Calu3 (cell line): ENCODE measurements around the gene CHST5. TPM values are rescaled to one million over a fixed set of nuclear protein-coding genes. Genes with fewer than 3 reads are reported as not detected.
A peak's percentile ranks its signal among the peaks of the same experiment; 100 is the strongest.

ENCODE experiments used
- BruUV-seq: library from RNA; stranded (reverse); fragments of 400-500 nt; replicated peaks from 2 replicates; lab custom pipeline; 2021; lab: Mats Ljungman, UMichigan
- CTCF ChIA-PET: fragments of 300-600 bp; sonication (Branson Sonifier 250); formaldehyde crosslinking; loops from one replicate; lab custom pipeline; 2022; ENCODE audit warnings: antibody characterized with exemption; lab: Charles Lee
- DNase-seq: peaks from one replicate; pipeline ENCODE4 v3.0.0; 2022
- H3K27ac Mint-ChIP-seq: one replicate; pipeline ENCODE4 v1.8.0; 2022; ENCODE audit warnings: mixed read lengths; ENCODE audit not compliant: unreplicated experiment
- H3K27me3 Mint-ChIP-seq: one replicate; pipeline ENCODE4 v1.8.0; 2022; ENCODE audit warnings: mixed read lengths; ENCODE audit not compliant: unreplicated experiment
- H3K36me3 Mint-ChIP-seq: one replicate; pipeline ENCODE4 v1.8.0; 2022; ENCODE audit warnings: mild to moderate bottlenecking, moderate library complexity, mixed read lengths; ENCODE audit not compliant: insufficient read depth, unreplicated experiment
- H3K4me1 Mint-ChIP-seq: one replicate; pipeline ENCODE4 v1.8.0; 2022; ENCODE audit warnings: mild to moderate bottlenecking, low read depth, mixed read lengths; ENCODE audit not compliant: unreplicated experiment
- H3K4me3 Mint-ChIP-seq: one replicate; pipeline ENCODE4 v1.8.0; 2022; ENCODE audit warnings: mild to moderate bottlenecking, low read depth, moderate library complexity, mixed read lengths; ENCODE audit not compliant: unreplicated experiment
- H3K9me3 Mint-ChIP-seq: one replicate; pipeline ENCODE4 v1.8.0; 2022; ENCODE audit warnings: low read depth, mixed read lengths; ENCODE audit not compliant: unreplicated experiment
- CTCF ChIP-seq: fragments of 200-600 bp; IDR thresholded peaks from one replicate; pipeline ENCODE4 v1.8.0; 2022; ENCODE audit warnings: antibody characterized with exemption; ENCODE audit not compliant: unreplicated experiment
- intact Hi-C: fragments of 100-400 bp; cut with micrococcal nuclease; formaldehyde crosslinking; loops from one replicate; pipeline ENCODE4 v1.10.0; 2022; ENCODE audit not compliant: unreplicated experiment
- total RNA-seq: library from RNA; stranded (reverse); gene quantifications from 2 replicates; pipeline ENCODE4 v1.2.3, GENCODE V29; 2022

Gene CHST5
- total RNA-seq, 1 experiment from 2014 or later: 0.64 TPM

DNA sequence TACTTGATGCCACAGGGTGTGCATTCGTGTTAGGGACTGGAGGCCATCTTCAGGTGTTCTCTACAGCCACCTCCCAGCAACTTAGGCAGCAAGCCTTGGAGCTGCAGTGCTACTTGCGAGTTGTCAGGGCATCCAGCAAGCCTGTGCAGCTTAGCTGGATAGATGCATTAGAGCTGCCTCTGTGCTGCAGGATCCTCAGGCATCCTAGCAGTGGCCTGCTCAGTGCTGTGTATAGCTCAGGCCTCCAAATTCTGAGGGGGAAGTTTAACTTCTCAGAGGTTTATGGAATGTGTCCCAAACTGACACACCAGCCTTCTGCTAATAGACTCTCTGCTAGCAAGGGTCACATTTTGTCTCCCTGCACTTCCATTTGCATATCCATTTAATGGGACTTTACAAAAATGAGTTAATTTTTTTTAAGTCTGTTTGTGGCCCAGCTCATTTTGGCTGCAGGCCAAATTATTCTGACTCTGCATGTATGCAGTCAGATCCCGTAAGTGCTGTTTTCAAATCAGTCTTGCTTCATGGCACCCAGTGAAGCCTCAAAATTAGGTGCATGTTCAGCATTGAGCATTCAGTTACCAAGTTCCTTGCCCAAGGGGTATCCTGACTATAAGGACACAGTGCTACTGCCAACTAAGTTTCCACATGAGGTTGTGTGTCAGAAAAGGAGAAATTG, 37.1 kb upstream of the CHST5 start:
- H3K27me3 Mint-ChIP-seq: no peaks in the 10 kb centered on the region
- TF ChIP-seq CTCF: no peak
- peaks cover under 1% of the 10 kb centered on the region for H3K4me1 Mint-ChIP-seq
- DNase-seq: no peak
- CTCF ChIA-PET: interaction anchor here (0.5 to 1.0 kb wide), 3 partner anchors 15 to 929 kb away, joined by 3 to 4 read pairs (median 4); no protein-coding TSS in a partner anchor
- H3K27ac Mint-ChIP-seq: no peak overlapping the region
- no peak overlapping the region for H3K4me3 Mint-ChIP-seq
- no TSS peak for BruUV-seq
- intact Hi-C loops: no loop called here
- no peaks in the 10 kb centered on the region for H3K9me3 Mint-ChIP-seq
- H3K36me3 Mint-ChIP-seq: peaks cover 30% of the 10 kb centered on the region

- CTCF ChIA-PET: no interaction called here
- no peak for TF ChIP-seq CTCF
- no peak overlapping the region for H3K4me3 Mint-ChIP-seq
- no peaks in the 10 kb centered on the region for H3K9me3 Mint-ChIP-seq
- BruUV-seq: no TSS peak
- no peak overlapping the region for H3K27ac Mint-ChIP-seq
- peaks cover 14% of the 10 kb centered on the region for H3K4me1 Mint-ChIP-seq
- DNase-seq: no peak
- no peaks in the 10 kb centered on the region for H3K27me3 Mint-ChIP-seq
- H3K36me3 Mint-ChIP-seq: peaks cover 47% of the 10 kb centered on the region
- intact Hi-C loops: no loop called here
Measured at GRCh38 chr16:75570396-75571065, 34.6 kb upstream of the CHST5 start.

GRCh38 chr16:75567911-75568310, 32.0 kb upstream of the CHST5 start:
- CTCF ChIA-PET: no interaction called here
- intact Hi-C loops: loop anchor here (2.0 to 5.0 kb wide), 2 partner anchors 49 to 51 kb away; no protein-coding TSS in a partner anchor

More at GRCh38 chr16:75567911-75568310, 32.0 kb upstream of the CHST5 start:
- peak overlapping the region; percentile 83 for H3K4me3 Mint-ChIP-seq
- peaks cover 50% of the 10 kb centered on the region for H3K36me3 Mint-ChIP-seq
- H3K9me3 Mint-ChIP-seq: no peaks in the 10 kb centered on the region
- H3K27me3 Mint-ChIP-seq: peaks cover 16% of the 10 kb centered on the region
- BruUV-seq: no TSS peak
- peaks cover 32% of the 10 kb centered on the region for H3K4me1 Mint-ChIP-seq
- no peak for TF ChIP-seq CTCF
- DNase-seq: no peak
- H3K27ac Mint-ChIP-seq: no peak overlapping the region
